SK-MEL-5 (cell line): ENCODE data around the gene PDHA1. TPM values are rescaled to one million over a fixed set of nuclear protein-coding genes. Genes with fewer than 3 reads are reported as not detected.
A peak's percentile ranks its signal among the peaks of the same experiment; 100 is the strongest.

Source experiments
- DNase-seq: peaks from one replicate; pipeline ENCODE4 v3.0.0-alpha.2; 2016; ENCODE audit warnings: low read depth, low spot score
- in situ Hi-C: cut with HindIII; loops from 2 replicates; pipeline ENCODE4 v1.10.0; 2016; ENCODE audit warnings: low sequenced_read_pairs, high pct_unique_total_duplicates, low pct_unique_long_range_greater_than_20kb
- polyA plus RNA-seq, 2 experiments: library from polyadenylated mRNA; depleted of rRNA; stranded (reverse); fragments of >200 nt; gene quantifications; 2 replicates each; pipeline ENCODE4 v1.2.3, GENCODE V29; 2015
- total RNA-seq: library from RNA; depleted of rRNA; stranded (reverse); fragments of >200 nt; shearing (Covaris generic); gene quantifications from 2 replicates; pipeline ENCODE4 v1.2.3, GENCODE V29; 2014; rRNA removed

PDHA1 gene
- 220 and 264 TPM in 2 replicates for total RNA-seq
- polyA plus RNA-seq (2015; cell fraction: cytosol; rRNA removed) = 158 TPM in 2 replicates
- 141 and 166 TPM in 2 replicates for polyA plus RNA-seq (2015; cell fraction: nucleus; rRNA removed)

DNA sequence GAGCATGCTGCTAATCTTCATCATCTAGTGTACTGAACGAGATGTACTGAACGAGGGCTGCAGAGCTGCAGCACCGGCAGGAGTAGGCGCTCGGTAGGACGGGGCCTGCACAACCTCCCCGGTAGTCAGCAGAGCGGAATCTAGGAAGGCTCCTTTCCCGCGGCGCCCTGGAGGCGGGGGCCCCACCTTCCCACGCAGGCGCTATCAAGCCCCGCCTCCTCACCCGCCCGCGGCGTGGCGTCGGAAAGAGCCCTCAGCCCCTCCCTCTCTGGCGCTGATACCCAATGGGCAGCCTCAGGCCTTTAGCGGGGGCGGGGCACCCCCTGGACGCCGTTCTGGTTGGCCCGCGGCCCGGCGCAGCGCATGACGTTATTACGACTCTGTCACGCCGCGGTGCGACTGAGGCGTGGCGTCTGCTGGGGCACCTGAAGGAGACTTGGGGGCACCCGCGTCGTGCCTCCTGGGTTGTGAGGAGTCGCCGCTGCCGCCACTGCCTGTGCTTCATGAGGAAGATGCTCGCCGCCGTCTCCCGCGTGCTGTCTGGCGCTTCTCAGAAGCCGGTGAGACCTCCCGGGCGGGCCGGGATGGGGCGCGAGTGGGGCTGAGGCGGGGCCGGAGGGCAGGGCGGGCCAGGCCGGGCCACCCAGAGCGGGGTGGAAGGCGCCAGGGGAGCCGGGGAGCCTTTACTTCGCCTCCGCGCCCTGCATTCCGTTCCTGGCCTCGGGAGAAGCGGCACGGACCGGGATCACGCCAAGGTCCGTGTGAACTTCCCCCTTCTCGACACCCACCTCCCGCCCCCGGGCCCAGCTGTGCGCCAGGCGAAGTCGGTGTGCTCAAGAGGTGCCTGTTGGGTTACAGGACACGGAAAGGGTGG, at the start of gene PDHA1:
Gene PDHA1 (plus strand): TSS at position 393 of the 874 bp plus-strand sequence. CDS start 111 bp downstream, at position 504.
- DNase-seq = peak; percentile 90
- in situ Hi-C loops = no loop called here

DNA sequence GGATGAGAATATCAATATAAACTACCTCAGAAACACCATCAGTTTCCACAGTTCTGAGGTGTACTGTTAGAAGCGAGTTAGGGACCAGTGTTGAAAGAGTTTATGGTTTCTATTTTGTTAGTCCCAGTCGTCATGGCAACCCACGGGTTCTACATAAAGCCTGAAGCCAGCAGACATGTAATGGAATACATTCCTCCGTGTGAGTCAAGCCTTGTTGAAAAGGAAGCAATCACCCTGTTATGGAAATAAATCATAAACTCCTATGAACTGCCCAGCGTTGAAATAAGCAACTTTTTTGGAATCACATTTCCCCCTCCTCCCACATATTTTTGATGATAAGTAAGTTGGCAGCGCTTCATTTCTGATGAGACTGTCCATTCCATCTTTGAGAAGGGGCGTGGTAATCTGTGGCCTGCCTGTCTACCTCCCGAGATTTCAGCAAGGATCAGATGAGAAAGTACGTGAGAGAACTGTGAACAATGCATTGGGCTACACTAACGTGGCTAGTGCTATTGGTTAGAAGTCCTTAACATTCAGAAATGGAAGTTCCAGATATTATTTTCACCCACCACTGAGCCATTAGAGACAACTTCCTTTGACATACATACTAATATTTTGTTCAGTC, 40.4 kb upstream of the PDHA1 start:
- in situ Hi-C loops = no loop called here
- no peak for DNase-seq

DNA sequence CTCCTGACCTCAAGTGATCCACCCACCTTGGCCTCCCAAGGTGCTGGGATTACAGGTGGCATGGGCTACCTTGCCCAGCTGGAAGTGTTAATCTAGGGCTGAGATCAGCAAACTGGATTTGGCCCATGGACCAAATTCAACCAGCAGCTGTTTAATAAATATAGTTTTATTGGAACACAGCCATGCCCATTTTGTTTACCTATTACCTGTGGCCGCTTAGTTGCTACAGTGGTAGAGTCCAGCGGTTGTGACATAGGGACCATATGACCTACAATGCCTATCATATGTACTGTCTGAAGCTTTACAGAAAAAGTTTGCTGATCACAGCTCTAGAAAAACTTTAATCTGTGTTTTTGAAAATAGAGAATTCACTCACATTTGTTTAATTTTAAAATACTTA, 17.2 kb upstream of the PDHA1 start:
- in situ Hi-C loops = no loop called here

DNA sequence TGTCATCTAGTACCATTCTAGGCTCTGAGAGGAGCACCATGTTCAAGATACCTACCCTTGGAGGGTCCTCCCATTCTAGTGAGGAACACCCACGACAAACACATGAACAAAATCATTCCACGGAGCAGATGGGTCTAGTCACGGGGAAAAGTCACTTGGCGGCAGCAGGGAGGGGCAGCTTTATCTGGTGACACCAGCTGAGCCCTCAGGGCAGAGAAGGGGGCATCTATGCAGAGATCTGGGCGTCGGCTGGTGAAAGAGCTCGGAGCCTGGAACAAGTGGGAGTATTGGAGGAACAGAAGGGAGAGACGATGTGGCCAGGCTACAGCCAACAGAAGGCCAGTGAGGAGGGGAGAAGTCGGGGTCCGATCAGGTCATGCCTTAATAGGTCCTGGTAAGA, 11.9 kb upstream of the PDHA1 start:
- DNase-seq = no peak
- in situ Hi-C loops = no loop called here

More for the DNA sequence above, 17.2 kb upstream of the PDHA1 start:
- no peak for DNase-seq

DNA sequence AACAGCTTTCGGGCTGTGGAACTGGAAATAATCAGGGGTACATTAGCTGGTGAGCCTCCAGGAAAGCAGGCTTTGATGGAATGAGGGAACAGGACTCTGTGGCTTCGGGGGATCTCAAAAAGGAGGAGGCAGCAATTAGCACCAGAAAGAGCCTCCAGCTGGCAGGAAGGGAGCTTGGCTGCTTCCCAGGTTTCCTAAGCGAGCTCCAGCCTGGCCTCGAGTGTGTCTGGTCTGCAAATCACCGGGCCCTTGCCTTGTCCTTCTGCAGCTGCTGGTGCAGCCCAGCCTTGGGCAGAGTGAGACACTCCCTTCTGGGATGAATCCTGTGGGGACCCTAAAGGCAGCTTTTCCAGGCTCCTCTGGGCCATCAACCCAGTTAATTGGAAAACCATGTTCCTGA, 10.7 kb upstream of the PDHA1 start:
- no peak for DNase-seq
- in situ Hi-C loops = no loop called here

DNA sequence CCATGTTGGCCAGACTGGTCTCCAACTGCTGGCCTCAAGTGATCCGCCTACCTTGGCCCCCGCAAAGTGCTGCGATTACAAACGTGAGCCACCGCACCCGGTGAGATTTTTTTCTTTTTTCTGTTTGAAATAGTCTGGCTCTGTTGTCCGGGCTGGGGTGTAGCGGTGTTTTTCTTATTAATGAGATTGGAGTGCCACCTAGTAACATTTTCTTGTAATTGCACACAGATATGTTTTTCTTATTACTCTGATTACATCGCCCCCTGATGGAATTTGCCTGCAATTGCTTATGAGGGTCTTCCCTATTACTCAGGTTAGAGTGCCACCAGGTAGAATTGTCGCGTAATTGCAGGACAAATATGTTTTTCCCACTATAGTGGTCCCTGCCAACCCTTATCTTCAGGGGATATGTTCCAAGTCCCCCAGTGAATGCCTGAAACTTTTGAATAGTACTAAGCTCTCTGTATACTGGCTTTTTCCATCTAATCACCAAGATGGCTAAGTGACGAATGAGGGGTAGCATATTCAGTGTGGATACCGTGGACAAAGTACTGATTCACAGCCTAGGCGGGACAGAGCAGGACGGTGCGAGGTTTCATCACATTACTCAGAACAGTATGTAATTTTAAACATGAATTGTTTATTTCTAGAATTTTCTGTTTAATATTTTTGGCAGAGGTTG, 8.6 kb upstream of the PDHA1 start:
- in situ Hi-C loops = no loop called here
- peak; percentile 53 for DNase-seq

DNA sequence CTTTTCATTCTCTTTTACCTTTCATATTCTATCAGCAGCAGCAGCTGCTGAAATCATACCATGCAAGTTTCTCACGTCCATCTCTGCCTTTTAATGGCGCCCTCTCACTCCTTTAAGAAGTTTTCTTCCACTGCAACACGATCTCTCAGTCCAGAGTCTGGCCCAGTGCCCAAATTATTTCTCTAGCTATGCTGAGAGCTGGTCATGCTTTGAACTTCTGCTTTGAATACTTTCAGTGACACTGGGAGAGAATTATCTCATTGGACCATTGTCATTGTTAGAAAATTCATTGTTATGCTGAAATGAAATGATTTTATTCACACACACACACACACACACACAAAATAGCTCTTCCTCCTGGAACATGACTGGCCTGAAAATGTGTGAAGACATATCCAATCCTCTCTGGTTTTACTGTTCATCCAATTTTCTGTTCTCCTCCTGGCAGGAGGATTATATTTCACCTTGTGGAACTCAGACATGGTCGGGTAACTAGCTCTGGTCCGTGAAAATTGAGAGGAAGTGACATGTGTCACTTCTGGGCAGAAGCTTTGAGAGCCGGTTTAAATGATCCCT, 1.3 kb upstream of the PDHA1 start:
- in situ Hi-C loops = no loop called here
- DNase-seq = no peak

DNA sequence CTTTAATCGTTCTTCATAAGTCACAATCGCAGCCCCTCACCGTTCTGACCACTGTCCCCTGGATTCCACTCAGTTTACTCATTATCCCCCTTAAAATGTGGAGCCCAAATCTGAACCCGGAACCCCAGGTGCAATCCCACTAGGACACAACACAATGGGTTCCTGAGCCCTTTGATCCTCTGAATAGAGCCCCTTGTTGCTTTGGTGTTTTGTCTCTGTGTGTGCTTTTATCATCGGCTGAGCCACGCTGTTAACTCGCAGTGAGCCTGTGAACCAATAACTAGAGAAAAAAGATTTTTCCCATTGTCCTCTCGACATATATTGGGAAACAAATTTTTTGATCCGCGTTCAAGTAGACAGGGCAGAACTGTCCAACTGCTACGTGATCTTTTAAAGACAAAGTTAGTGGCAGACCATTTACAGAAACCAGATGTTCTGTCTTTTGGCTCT, 617 bp upstream of the PDHA1 start:
- in situ Hi-C loops = no loop called here
- DNase-seq = no peak

DNA sequence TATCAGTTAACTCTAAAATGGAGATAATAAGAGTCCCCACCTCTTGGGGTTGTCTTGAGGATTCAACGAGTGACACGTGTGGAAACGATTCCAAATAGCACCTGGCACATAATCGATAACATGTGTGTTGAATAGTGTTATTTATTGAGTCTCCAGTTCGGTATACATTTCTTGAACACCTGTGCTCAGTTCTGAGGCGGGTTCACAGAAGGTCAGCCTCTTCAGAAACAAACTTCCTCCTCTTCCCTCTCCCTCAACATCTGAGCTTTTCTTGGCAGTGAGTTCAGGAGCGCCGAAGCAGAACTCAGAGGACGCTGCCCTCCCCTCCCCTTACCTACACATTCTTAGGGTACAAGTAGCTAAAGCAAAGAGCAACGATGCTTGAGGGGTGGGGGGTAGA, 934 bp downstream of the PDHA1 start:
- DNase-seq = no peak
- in situ Hi-C loops = no loop called here

DNA sequence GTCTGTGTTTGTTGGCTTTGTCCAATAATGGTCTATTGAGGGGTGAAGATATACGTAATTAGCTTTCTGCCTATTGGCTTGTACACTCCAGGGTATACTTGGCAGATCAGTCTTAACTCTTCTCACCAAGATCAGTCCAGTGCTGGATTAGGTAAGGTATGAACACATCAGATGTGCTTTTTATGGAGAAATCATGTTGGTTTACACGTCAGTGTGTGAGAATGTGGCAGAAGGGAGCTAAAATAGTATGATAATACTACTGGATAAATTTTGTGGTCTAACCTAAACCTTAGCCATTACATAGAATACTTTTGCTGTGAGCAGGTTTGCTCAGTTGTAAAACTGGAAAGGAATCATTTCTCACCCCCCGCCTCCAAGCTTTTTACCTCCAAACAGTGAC, 4.2 kb downstream of the PDHA1 start:
- no peak for DNase-seq
- in situ Hi-C loops = no loop called here

DNA sequence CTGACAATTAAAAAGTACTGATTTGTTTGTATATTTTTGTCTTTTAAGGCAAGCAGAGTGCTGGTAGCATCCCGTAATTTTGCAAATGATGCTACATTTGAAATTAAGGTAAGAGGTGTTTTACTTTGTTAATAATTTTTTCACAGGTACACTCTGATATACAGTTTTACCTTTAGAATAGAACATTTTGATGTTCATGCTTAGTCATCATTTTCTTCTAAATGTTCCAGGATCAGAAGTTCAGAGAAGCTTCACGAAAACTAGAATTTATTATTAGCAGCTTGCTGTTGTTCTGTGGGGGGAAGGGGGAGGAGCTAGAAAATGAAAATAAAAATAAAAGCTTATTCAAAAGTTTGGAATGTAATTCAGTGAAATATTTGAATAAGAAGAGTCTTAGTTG, 5.5 kb downstream of the PDHA1 start:
- no peak for DNase-seq
- in situ Hi-C loops = no loop called here

DNA sequence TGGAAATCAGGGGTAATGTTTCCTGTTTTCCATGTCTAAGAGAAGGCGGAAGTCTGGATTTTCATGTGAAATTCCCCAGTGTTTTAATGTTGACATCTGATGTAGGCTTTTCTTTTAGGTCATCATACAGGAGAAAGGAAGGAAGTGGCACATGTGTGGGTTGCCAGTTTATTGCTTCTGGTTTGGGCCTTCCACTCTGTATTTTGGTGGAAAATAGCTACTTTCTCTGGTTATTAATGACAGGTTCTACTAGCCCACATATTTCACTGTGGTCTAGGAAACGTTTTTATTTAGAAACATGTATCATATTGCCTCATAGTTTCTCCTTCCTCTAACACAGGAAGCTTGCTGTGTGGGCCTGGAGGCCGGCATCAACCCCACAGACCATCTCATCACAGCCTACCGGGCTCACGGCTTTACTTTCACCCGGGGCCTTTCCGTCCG, 7.2 kb downstream of the PDHA1 start:
- in situ Hi-C loops = no loop called here

DNA sequence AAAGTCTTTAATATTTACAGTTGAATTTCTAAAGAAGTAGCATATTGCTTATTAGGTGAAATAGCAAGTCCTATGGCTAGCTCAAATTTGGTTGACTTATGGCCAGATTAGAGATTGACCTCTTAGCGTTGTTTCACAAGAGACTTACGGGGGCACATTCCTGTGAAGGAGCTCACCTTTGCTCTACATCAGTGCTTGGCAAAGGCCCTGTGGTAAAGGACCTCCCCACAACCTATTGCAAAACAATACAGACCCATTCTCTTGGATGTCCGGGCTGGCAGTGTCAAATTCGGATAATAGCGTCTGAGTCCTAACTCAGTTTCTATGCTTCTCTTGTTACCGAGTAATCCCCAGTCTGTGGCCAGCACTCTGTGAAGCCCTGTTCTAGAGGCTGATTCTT, 10.9 kb downstream of the PDHA1 start:
- in situ Hi-C loops = no loop called here
- no peak for DNase-seq

More for the DNA sequence above, 7.2 kb downstream of the PDHA1 start:
- DNase-seq = no peak

DNA sequence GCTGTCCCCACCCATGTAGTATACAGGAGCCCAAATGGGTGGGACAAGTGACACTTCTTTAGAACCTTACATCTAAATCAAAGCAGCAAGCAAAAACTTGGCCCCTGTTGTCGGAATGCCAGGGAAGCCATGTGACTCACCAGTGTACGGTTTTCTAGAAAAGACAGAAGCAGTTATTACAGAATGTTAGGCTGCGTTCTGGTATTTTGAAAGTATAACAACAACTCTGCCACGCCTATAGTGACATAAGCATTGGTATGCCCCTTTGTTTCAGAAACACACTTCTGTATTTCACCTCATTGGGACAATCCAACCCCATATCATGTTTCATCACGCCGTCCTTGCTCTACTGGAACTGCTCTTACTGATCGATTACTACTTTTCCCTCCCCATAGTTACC, 14.8 kb downstream of the PDHA1 start:
- in situ Hi-C loops = no loop called here
- no peak for DNase-seq

DNA sequence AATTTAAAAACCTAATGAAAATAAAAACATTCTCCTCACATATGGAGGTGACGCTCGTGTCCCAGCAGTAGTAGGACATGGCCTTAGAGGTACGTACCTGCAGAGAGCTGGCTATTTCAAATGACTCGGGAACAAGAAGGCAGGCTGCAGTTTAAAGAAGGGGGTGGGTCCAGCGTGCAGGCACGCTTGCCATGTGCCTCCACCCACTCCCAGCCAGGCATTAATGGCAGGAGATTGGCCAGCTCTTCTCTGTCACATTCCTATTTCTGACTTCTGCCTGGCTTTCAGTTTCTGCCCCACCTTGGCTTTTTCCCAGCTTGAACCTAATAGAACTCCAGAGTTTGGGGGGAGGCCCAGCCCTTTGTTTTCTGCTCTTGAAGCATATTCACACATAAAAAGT, 17.2 kb downstream of the PDHA1 start:
- no peak for DNase-seq
- in situ Hi-C loops = no loop called here

DNA sequence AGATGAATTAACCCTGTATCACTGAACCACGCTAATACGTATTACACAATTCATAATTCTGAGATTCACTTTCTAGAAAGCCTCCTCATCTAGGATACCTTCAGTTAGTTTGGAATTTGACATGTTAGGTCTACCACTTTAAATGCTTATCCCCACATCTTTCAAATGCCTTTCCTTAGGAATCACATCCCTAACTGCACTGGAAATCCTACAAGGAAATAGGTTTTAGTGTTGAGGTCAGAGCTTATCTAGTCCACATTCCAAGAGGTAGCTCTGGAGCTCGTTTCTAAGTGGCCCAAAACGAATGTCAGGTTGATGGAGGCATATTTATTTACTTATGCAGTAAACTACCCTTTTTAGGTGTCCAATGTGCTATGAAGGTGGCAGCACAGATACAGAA, 18.0 kb downstream of the PDHA1 start:
- in situ Hi-C loops = no loop called here
- no peak for DNase-seq

DNA sequence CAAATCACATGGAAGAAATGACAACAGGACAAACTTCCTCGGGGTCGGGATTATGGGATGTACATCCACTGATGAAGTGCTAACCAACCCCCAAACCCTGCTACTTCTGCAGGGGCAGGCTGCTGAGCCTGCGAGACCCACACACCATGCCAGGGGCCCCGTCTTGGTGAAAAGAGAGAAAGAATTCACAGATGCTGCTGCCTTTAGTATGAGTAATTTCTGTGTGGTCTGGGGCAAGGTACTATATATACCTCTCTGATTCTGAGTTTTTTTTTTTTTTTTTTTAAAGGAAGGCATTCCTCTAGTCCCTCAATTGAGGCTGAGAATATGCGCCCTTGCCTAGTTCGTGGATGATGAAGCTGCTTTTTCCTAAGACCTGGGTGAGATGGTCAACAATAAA, 24.8 kb downstream of the PDHA1 start:
- no peak for DNase-seq
- in situ Hi-C loops = no loop called here

DNA sequence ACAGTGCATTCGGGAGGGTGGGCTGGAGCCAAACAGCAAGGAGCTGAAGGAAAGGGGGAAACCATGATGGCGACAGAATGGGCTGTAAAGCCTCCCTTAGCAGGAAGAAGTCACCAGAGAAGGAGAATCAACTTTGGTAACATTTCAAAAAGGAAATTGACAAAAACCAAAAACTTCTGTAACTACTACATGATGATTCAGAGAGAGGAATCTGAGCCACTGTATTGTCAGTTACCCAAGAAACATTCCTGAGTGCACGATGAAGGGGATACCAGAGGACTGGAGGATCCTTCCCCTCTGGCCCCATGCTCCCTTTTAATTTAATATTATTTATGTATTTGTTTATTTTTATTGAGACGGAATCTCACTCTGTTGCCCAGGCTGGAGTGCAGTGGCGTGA, 26.3 kb downstream of the PDHA1 start:
- in situ Hi-C loops = no loop called here
- no peak for DNase-seq
